Activated CD8-positive, alpha-beta T cell treated with anti-CD3 and anti-CD28 coated beads, Interleukin-2, amount 10 ng/mL, durations not matched to agents 7 days and 5 days (primary cell): ENCODE measurements around the gene CCNY. TPM values are rescaled to one million over a fixed set of nuclear protein-coding genes. Genes with fewer than 3 reads are reported as not detected.

ENCODE experiments used
- ATAC-seq: fragments of 150-1000 bp; cut with Tn5 transposase; one replicate; pipeline ENCODE4 v1.10.0; 2021; ENCODE audit warnings: moderate library complexity
- CTCF ChIA-PET: fragments of 350-600 bp; sonication (Branson Sonifier 250); formaldehyde crosslinking; loops from one replicate; lab custom pipeline; 2021; ENCODE audit warnings: antibody characterized with exemption; lab: Charles Lee
- POLR2A ChIA-PET: fragments of 350-600 bp; sonication (Branson Sonifier 250); formaldehyde crosslinking; loops from one replicate; lab custom pipeline; 2021; ENCODE audit warnings: antibody characterized with exemption; lab: Charles Lee
- DNase-seq: peaks from one replicate; pipeline ENCODE4 v3.0.0-alpha.2; 2020
- H3K27ac Mint-ChIP-seq: one replicate; pipeline ENCODE4 v1.8.0; 2021; ENCODE audit warnings: mild to moderate bottlenecking, mixed read lengths
- H3K27me3 Mint-ChIP-seq: one replicate; pipeline ENCODE4 v1.8.0; 2021; ENCODE audit warnings: low read depth, mixed read lengths
- H3K36me3 Mint-ChIP-seq: one replicate; pipeline ENCODE4 v1.8.0; 2021; ENCODE audit warnings: low read depth, mixed read lengths
- H3K4me1 Mint-ChIP-seq: one replicate; pipeline ENCODE4 v1.8.0; 2021; ENCODE audit warnings: low read depth, mixed read lengths
- H3K4me3 Mint-ChIP-seq: one replicate; pipeline ENCODE4 v1.8.0; 2021; ENCODE audit warnings: mild to moderate bottlenecking, mixed read lengths
- H3K9me3 Mint-ChIP-seq: one replicate; pipeline ENCODE4 v1.8.0; 2022; ENCODE audit warnings: mixed read lengths; ENCODE audit not compliant: insufficient read depth
- total RNA-seq, 2 experiments: library from RNA; stranded (reverse); gene quantifications; one replicate each; pipeline ENCODE4 v1.2.3, GENCODE V29; 2021

The CCNY gene
- total RNA-seq, 2 experiments from 2014 or later: 55.6 to 64.1 TPM

DNA sequence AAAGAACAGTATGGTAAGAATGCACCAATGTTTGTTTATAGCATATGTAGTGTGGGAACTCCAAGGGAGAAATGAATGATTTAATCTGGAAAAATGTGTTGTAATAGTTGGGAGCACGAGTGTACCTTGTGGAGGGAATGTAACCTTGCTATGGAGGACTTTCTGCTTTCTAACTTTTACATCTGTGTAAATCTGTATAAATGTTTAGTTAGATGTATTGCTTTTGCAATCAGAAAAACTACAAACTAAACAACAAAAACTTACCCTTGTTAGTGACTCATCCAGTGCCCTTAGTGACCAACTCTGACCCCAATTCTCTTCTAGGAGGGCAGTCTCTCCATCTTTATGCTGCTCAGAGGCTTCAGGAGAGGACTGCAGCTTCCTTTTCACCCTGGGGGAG is 89.3 kb downstream of the CCNY start:
- POLR2A ChIA-PET: no interaction called here
- Mint-ChIP-seq H3K27me3 (no peaks in the 10 kb centered on the region), H3K27ac (no peak overlapping the region), H3K36me3 (peaks cover 3% of the 10 kb centered on the region), H3K9me3 (no peaks in the 10 kb centered on the region), H3K4me1 (peaks cover 12% of the 10 kb centered on the region), H3K4me3 (no peak overlapping the region)
- CTCF ChIA-PET: no interaction called here
- DNase-seq: no peak
- no peak for ATAC-seq

DNA sequence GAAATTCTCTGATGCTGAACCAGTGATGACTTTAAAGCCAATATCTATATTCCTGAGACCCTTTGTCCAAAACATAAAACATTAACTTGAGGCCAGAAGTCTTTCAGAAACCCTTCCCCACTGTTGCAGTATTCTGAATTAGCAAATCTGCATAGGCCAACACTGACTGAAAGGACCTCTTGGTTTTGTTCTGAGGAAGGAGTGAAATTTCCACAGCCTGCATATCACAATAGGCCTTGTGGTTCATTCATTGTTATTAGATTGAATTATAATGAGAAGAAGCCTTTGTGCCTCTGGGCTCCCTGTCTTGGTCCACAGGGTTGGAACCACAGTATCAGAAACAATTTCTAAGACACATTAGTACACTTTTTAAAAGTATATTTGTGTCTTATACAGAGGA is 90.3 kb downstream of the CCNY start:
- H3K4me1 Mint-ChIP-seq: peaks cover 12% of the 10 kb centered on the region
- no peak for DNase-seq
- no peaks in the 10 kb centered on the region for H3K9me3 Mint-ChIP-seq
- ATAC-seq: no peak
- H3K36me3 Mint-ChIP-seq: peaks cover 3% of the 10 kb centered on the region
- H3K27me3 Mint-ChIP-seq: no peaks in the 10 kb centered on the region
- ChIA-PET CTCF (no interaction called here), POLR2A (no interaction called here)
- no peak overlapping the region for H3K27ac Mint-ChIP-seq
- H3K4me3 Mint-ChIP-seq: no peak overlapping the region

DNA sequence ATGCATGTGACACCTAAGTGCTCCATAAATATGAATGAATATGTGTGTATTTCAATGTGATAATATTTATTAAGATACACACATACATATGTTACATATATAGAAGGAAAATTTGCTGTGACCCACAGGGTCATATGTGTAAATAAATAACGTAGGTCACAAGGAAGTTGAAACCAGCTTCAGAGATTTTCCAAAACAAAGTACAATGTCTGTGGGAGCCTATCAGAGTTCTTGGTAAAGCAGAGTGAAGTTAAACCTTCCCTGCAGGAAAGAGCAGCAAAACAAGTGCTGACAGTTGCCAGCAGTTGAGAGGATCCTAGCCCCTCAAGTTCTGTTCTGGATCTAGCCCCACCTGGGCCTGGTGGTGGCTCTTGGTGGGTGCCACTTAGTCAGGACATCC is 91.2 kb downstream of the CCNY start:
- ATAC-seq: no peak
- no peak for DNase-seq
- no peak overlapping the region for H3K27ac Mint-ChIP-seq
- H3K27me3 Mint-ChIP-seq: no peaks in the 10 kb centered on the region
- H3K36me3 Mint-ChIP-seq: peaks cover 3% of the 10 kb centered on the region
- CTCF ChIA-PET: no interaction called here
- H3K4me1 Mint-ChIP-seq: peaks cover 12% of the 10 kb centered on the region
- H3K4me3 Mint-ChIP-seq: no peak overlapping the region
- POLR2A ChIA-PET: no interaction called here
- H3K9me3 Mint-ChIP-seq: no peaks in the 10 kb centered on the region

DNA sequence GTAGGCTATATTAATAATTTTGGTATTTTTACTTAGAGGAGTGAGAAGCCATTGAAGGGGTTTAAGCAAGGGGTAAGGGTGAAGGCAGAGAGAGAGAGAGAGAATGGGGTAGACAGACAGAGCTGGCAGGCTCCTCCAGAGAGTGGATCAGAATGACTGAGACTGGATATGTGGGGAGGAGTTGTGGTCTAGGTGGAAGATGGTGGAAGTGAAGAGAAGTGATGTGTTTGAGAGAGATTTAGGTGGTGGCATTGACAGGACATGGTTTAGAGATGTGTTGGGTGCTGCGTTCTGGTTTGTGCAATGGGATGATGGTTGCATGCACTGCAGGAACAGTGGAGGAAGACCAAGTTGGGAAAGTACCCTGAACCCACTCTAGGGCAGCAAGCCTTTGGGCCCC is 92.2 kb downstream of the CCNY start:
- POLR2A ChIA-PET: no interaction called here
- no peaks in the 10 kb centered on the region for H3K27me3 Mint-ChIP-seq
- no peak for DNase-seq
- peaks cover 13% of the 10 kb centered on the region for H3K4me1 Mint-ChIP-seq
- H3K36me3 Mint-ChIP-seq: peaks cover 3% of the 10 kb centered on the region
- peak overlapping the region; percentile 2 for H3K27ac Mint-ChIP-seq
- CTCF ChIA-PET: no interaction called here
- no peaks in the 10 kb centered on the region for H3K9me3 Mint-ChIP-seq
- no peak overlapping the region for H3K4me3 Mint-ChIP-seq
- no peak for ATAC-seq

DNA sequence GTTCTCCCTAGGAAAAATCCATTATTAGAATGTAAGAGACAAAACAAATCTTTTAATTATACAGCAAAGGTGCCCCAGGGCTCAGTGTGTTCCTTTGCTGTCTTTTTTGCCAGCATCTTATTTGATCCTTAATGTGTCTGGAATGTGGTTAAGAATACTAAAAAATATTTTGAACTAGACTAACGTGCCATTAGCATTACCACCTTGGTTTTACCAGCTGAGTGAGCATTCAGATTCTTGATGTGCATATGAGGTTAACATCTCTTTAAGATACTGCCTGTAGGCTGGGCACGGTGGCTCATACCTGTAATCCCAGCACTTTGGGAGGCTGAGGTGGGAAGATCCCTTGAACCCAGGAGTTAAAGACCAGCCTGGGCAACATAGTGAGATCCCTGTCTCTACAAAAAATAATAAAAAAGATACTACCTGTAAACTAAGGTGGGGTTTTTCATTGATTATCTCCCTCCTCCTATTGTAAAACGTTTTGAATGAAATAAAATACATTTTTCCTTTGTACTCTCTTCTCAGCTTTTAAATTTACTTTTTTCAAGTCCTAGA is 96.6 kb downstream of the CCNY start:
- CTCF ChIA-PET: interaction anchor here (1.0 kb wide), 1 partner anchor 47 kb away, joined by 3 read pairs; no protein-coding TSS in a partner anchor
- Mint-ChIP-seq H3K9me3 (peaks cover 4% of the 10 kb centered on the region), H3K36me3 (peaks cover 22% of the 10 kb centered on the region), H3K27ac (no peak overlapping the region), H3K4me3 (no peak overlapping the region), H3K4me1 (peaks cover 24% of the 10 kb centered on the region), H3K27me3 (no peaks in the 10 kb centered on the region)
- ATAC-seq (no peak), DNase-seq (no peak)
- POLR2A ChIA-PET: no interaction called here

DNA sequence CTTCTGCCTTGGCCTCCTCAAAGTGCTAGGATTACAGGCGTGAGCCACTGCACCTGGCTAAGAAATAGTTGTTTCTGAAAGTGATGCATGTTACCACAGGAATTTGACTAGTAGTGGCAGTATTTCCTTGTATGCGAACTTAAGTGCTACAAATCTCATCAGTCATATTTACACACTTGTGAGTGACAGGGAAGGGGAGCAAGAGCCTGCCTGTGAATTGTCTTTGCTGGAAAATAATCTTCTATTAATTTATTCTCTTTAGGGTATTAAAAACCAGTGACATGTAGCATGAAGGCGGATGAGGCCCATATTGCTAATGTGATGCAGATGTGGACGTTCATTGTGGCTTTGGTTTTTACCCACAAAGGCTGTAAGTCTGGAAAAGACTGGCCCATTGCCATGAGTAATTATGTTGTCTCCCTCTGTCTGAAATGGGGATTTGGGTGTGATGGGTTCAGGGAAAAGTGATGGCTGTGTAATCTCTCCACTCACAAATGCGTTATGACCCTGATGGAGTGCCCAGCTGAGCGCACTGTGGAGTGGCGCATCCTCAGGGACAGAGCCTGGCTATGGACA is 97.6 kb downstream of the CCNY start:
- H3K4me1 Mint-ChIP-seq: peaks cover 16% of the 10 kb centered on the region
- no peak for DNase-seq
- no peak overlapping the region for H3K27ac Mint-ChIP-seq
- CTCF ChIA-PET: no interaction called here
- POLR2A ChIA-PET: no interaction called here
- H3K4me3 Mint-ChIP-seq: no peak overlapping the region
- ATAC-seq: no peak
- H3K9me3 Mint-ChIP-seq: peaks cover 11% of the 10 kb centered on the region
- H3K36me3 Mint-ChIP-seq: peaks cover 28% of the 10 kb centered on the region
- no peaks in the 10 kb centered on the region for H3K27me3 Mint-ChIP-seq

DNA sequence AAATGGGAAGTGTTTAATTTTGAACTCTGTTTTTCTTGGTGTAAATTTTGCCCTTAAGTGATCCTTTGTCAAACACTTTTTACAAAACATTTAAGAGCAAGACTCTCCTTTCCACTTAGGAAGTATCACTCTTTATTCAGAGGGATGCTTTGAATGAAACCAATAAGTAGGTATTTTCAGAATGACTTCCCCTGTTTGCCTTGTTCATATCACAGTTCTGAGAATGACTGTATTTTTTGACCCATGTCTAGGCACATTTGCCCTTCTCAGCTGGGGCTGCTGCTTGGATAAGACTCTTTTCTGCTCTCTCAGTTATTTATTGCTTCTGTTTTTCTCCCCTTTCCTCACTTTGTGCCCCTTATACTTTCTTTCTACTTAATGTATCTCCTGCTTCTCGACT is 98.2 kb downstream of the CCNY start:
- Mint-ChIP-seq H3K4me3 (no peak overlapping the region), H3K27me3 (no peaks in the 10 kb centered on the region), H3K27ac (no peak overlapping the region), H3K4me1 (peaks cover 16% of the 10 kb centered on the region), H3K36me3 (peaks cover 34% of the 10 kb centered on the region), H3K9me3 (peaks cover 16% of the 10 kb centered on the region)
- no peak for DNase-seq
- POLR2A ChIA-PET: no interaction called here
- no peak for ATAC-seq
- CTCF ChIA-PET: no interaction called here

DNA sequence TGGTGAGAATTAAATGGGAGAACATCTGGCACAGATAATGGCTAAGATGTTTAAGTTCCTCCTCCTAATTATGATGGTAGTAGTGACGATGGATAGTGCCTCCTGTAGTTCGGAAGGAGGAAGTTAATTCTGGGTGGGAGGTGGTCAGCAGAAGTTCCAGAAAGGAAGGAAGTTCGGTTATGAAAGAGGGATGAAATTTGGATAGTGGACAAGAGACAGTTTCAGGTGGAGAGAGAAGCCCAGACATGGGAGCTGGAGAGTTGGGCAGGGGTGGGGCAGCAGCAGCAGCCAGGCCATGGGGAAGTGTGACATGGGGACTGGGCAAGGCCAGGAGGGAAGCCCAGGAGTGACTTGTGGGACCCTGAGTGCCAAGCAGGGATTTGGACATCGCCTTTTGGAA is 99.5 kb downstream of the CCNY start:
- no peak for ATAC-seq
- H3K27ac Mint-ChIP-seq: no peak overlapping the region
- H3K36me3 Mint-ChIP-seq: peaks cover 38% of the 10 kb centered on the region

DNA sequence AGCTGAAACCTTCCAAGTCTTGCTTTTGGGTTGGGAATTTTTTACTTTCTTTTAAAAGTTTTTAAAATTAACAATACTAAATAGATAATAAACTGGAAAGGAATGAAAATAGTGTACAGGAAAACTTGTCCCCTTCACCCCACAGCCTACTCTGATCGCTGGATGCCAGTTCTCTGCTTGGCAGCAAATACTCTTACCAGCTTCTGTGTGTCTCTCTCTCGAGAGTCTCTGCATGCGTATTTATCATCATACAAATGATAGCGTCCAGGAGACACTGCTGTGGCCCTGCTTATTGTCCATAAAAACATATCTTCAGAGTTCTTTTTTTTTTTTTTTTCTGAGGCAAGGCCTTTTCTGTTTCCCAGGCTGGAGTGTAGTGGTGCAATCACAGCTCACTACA is 101.5 kb downstream of the CCNY start:
- H3K27me3 Mint-ChIP-seq: no peaks in the 10 kb centered on the region
- no peak for ATAC-seq
- H3K27ac Mint-ChIP-seq: no peak overlapping the region
- ChIA-PET CTCF (no interaction called here), POLR2A (no interaction called here)
- no peak overlapping the region for H3K4me3 Mint-ChIP-seq
- H3K4me1 Mint-ChIP-seq: peaks cover 30% of the 10 kb centered on the region
- H3K36me3 Mint-ChIP-seq: peaks cover 54% of the 10 kb centered on the region
- H3K9me3 Mint-ChIP-seq: peaks cover 35% of the 10 kb centered on the region
- DNase-seq: no peak

More for the DNA sequence above, 99.5 kb downstream of the CCNY start:
- Mint-ChIP-seq H3K9me3 (peaks cover 17% of the 10 kb centered on the region), H3K4me1 (peaks cover 16% of the 10 kb centered on the region), H3K4me3 (no peak overlapping the region), H3K27me3 (no peaks in the 10 kb centered on the region)
- ChIA-PET POLR2A (no interaction called here), CTCF (no interaction called here)
- no peak for DNase-seq

DNA sequence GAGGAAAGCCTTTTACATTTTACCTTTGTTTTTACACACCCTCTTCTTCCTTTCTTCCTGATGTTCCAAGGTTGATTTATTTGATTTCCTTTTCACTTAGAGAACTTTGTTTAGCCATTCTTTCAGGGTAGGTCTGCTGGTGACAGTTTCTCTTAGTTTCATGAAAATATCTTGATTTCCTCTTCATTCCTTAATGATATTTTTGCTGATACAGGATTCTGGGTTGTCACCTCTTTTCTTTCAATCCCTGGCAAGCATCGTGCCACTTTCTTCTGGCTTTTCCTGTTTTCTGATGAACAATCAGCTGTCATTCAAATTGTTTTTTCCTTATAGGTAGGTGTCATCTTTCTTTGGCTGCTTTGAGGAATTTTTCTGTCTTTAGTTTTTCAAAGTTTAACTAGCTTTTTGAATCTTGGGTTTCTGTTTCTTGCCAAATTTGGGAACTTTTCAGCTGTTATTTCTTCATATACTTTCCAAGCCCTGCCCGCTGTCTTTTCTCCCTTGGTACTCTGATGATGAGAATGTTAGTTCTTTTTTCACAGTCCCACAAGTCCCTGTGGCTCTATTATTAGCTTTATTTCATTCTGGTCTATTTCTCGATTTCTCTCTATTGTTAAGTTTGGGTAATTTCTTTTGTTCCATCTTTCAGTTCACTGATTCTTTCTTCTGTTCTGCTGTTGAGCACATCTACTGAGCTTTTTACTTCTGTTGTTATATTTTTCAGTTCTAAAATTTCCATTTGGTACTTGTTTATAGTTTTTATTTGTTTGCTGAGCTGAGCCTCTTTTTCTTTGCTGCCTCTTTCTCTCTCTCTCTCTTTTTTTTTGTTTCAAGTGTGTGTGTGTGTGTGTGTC is 102.6 kb downstream of the CCNY start:
- no peak for ATAC-seq
- H3K27ac Mint-ChIP-seq: no peak overlapping the region
- no peak for DNase-seq
- peaks cover 26% of the 10 kb centered on the region for H3K4me1 Mint-ChIP-seq
- no peaks in the 10 kb centered on the region for H3K27me3 Mint-ChIP-seq
- H3K9me3 Mint-ChIP-seq: peaks cover 40% of the 10 kb centered on the region
- CTCF ChIA-PET: no interaction called here
- peaks cover 63% of the 10 kb centered on the region for H3K36me3 Mint-ChIP-seq
- POLR2A ChIA-PET: no interaction called here
- no peak overlapping the region for H3K4me3 Mint-ChIP-seq

DNA sequence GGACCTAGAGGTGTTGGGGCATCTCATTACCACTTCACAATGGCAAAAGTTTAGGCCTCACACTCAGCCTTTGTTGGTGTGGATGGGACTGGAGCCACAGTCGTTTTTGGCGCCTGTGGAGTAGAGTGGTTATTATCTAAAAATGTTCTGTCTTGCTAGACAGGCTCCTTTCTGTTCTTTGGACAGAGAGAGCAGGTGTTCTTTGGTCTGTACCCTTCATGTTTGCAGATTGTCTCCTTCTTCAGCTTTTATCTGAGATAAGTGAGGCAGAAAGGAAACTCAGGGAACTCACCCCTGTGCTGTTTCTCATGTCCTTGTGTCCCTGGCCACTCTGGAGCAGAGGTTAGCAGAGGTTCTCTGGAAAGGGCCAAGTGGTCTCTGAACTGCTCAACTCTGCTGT is 103.7 kb downstream of the CCNY start:
- DNase-seq (no peak), ATAC-seq (no peak)
- H3K4me3 Mint-ChIP-seq: no peak overlapping the region
- no peaks in the 10 kb centered on the region for H3K27me3 Mint-ChIP-seq
- peaks cover 20% of the 10 kb centered on the region for H3K4me1 Mint-ChIP-seq
- ChIA-PET CTCF (no interaction called here), POLR2A (interaction anchor here (0.8 kb wide), 1 partner anchor 134 kb away, joined by 4 read pairs; no protein-coding TSS in a partner anchor)
- H3K27ac Mint-ChIP-seq: no peak overlapping the region
- peaks cover 62% of the 10 kb centered on the region for H3K36me3 Mint-ChIP-seq
- peaks cover 46% of the 10 kb centered on the region for H3K9me3 Mint-ChIP-seq

DNA sequence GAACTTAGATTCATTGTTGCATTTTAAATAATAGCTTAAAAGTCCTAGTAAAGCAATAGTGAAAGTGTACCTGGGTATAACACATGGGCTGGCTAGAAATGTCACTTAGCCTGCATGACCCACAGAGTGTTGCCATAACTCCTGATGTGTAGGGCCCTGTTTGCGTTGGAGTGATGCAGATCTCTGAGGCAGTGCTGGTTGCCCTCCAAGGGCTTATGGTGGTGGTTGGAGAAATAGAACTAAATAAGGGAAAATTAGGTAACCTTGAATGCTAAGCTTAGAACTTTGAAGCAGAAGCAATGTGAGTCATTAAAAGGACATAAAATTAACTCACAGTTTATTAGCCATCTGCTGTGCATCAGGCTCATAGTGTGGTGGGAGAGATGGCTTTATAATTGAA is 105.7 kb downstream of the CCNY start:
- Mint-ChIP-seq H3K27ac (peak overlapping the region; percentile 41), H3K4me1 (peaks cover 31% of the 10 kb centered on the region), H3K4me3 (no peak overlapping the region), H3K27me3 (no peaks in the 10 kb centered on the region), H3K9me3 (peaks cover 46% of the 10 kb centered on the region), H3K36me3 (peaks cover 59% of the 10 kb centered on the region)
- DNase-seq (no peak), ATAC-seq (no peak)
- ChIA-PET CTCF (no interaction called here), POLR2A (no interaction called here)
